Tibial nerve (tissue), 4 donors: ENCODE results near the gene USP34. TPM values are rescaled to one million over a fixed set of nuclear protein-coding genes. Genes with fewer than 3 reads are reported as not detected.

Experiments used
- DNase-seq, 2 donors: peaks; one replicate each; pipeline ENCODE4 v3.0.0-alpha.2; 2019; ENCODE audit warnings: low spot score in 2 of 2
- H3K27ac ChIP-seq, 4 donors: fragments of 200-600 bp; sonication (generic) in 3 of 4; one replicate each; pipeline ENCODE4 v1.5.1; 2017 to 2019; ENCODE audit warnings: mild to moderate bottlenecking in 1 of 4
- H3K27me3 ChIP-seq, 2 donors: fragments of 200-600 bp; sonication (generic) in 1 of 2; one replicate each; pipeline versions ENCODE4 v1.5.1 to v1.6.0; 2017 to 2019
- H3K36me3 ChIP-seq, 3 donors: fragments of 200-600 bp; sonication (generic); one replicate each; pipeline ENCODE4 v1.5.1; 2018 to 2019
- H3K4me1 ChIP-seq, 4 donors: fragments of 200-600 bp; sonication (generic) in 3 of 4; one replicate each; pipeline ENCODE4 v1.5.1; 2017 to 2019
- H3K4me3 ChIP-seq, 4 donors: fragments of 200-600 bp; sonication (generic) in 3 of 4; one replicate each; pipeline ENCODE4 v1.5.1; 2017 to 2019; ENCODE audit warnings: mild to moderate bottlenecking in 1 of 4, moderate library complexity in 1 of 4
- H3K9me3 ChIP-seq, 4 donors: fragments of 200-600 bp; sonication (generic) in 3 of 4; one replicate each; pipeline ENCODE4 v1.5.1; 2017 to 2019
- EP300 ChIP-seq, 2 donors: sonication (generic); formaldehyde crosslinking; IDR thresholded peaks; one replicate each; pipeline ENCODE4 v1.6.1; 2017; ENCODE audit warnings: antibody characterized with exemption in 2 of 2, mild to moderate bottlenecking in 1 of 2
- POLR2A ChIP-seq, 2 donors: fragments of 450-650 bp; IDR thresholded peaks; one replicate each; pipeline ENCODE4 v1.6.1; 2017; ENCODE audit warnings: antibody characterized with exemption in 2 of 2, mild to moderate bottlenecking in 2 of 2, moderate library complexity in 2 of 2
- WGBS, 2 donors: methylation state at CpG; one replicate each; pipeline ENCODE4 v1.1.5; 2018; 5-methylcytosine and 5-hydroxymethylcytosine counted together
- total RNA-seq, 4 donors: library from RNA; depleted of rRNA; stranded (reverse); fragments of >200 nt; gene quantifications; one replicate each; pipeline ENCODE4 v1.1.0, GENCODE V29; 2016
- TF ChIP-seq, protein P1 (sequence below), 5 experiments: fragments of 200-600 bp in 3 of 5; fragments of 450-650 bp in 2 of 5; sonication (generic) in 3 of 5; IDR thresholded peaks; one replicate each; pipeline ENCODE4 v1.5.1; 2016 to 2019; ENCODE audit warnings: antibody characterized with exemption in 5 of 5, mild to moderate bottlenecking in 3 of 5, moderate library complexity in 2 of 5

USP34 gene
- total RNA-seq, 4 donors from 2014 or later: 114 to 211 (median 148) TPM

DNA sequence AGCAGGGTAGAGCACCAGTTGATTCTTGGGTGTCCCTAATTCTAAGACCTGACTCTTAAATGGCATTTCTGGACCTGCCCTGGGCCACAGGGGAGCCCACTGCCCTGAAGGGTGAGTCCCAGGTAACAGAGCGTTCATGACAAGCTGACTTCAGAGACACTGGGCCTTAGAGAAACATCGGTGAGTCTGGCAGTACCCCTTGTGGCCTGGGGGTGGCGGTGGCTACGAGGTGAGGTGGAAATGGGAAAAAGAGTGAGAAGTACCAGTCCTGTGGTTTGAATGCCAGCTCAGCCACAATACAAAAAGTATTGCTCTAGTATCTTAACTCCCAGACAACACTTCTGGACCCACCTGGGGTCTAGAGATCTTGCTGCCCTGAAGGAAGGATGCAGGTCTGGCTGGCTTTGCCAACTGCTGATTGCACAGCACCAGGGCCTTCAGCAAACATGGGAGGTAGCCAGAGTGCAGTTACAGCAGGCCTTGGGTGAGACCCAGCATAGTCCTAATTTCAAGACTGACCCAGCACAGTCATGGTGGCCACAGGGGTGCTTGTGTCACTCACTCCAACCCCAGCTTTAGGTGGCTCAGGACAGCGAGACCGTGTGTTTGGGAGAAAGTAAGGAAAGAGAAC, 44.5 kb downstream of the USP34 start:
- 67% methylated on average over 6 of the region's 6 CpGs for WGBS, 2 donors

GRCh38 chr2:61425605-61426155, 45.2 kb downstream of the USP34 start:
- Histone ChIP-seq H3K27me3 (no peaks in the 10 kb centered on the region), H3K27ac (peak overlapping the region in 1 of 4 donors; percentile 70), H3K4me1 (peaks cover 0 to 48% (median 18%) of the 10 kb centered on the region in 4 donors), H3K9me3 (no peaks in the 10 kb centered on the region), H3K4me3 (no peak overlapping the region), H3K36me3 (no peaks in the 10 kb centered on the region)
- no peak for DNase-seq
- 90 to 93% methylated on average over 6 of the region's 6 CpGs for WGBS, 2 donors
- TF ChIP-seq EP300 (IDR thresholded peaks at IDR 0.05): no peak
- no peak for TF ChIP-seq POLR2A (IDR thresholded peaks at IDR 0.05)
- TF ChIP-seq, protein P1, sequence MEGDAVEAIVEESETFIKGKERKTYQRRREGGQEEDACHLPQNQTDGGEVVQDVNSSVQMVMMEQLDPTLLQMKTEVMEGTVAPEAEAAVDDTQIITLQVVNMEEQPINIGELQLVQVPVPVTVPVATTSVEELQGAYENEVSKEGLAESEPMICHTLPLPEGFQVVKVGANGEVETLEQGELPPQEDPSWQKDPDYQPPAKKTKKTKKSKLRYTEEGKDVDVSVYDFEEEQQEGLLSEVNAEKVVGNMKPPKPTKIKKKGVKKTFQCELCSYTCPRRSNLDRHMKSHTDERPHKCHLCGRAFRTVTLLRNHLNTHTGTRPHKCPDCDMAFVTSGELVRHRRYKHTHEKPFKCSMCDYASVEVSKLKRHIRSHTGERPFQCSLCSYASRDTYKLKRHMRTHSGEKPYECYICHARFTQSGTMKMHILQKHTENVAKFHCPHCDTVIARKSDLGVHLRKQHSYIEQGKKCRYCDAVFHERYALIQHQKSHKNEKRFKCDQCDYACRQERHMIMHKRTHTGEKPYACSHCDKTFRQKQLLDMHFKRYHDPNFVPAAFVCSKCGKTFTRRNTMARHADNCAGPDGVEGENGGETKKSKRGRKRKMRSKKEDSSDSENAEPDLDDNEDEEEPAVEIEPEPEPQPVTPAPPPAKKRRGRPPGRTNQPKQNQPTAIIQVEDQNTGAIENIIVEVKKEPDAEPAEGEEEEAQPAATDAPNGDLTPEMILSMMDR (IDR thresholded peaks at IDR 0.05): no peak

More for the DNA sequence above, 44.5 kb downstream of the USP34 start:
- TF ChIP-seq EP300 (IDR thresholded peaks at IDR 0.05) (no peak), POLR2A (IDR thresholded peaks at IDR 0.05) (no peak)
- TF ChIP-seq, protein P1 (IDR thresholded peaks at IDR 0.05): peak in 3 of 5 experiments; percentile 17 to 63 (median 25)
- H3K36me3 ChIP-seq: no peaks in the 10 kb centered on the region
- H3K9me3 ChIP-seq: no peaks in the 10 kb centered on the region
- H3K27ac ChIP-seq: peak overlapping the region in 1 of 4 donors; percentile 70
- H3K4me1 ChIP-seq: peaks cover 0 to 41% (median 14%) of the 10 kb centered on the region in 4 donors
- no peak for DNase-seq
- no peaks in the 10 kb centered on the region for H3K27me3 ChIP-seq
- H3K4me3 ChIP-seq: no peak overlapping the region

DNA sequence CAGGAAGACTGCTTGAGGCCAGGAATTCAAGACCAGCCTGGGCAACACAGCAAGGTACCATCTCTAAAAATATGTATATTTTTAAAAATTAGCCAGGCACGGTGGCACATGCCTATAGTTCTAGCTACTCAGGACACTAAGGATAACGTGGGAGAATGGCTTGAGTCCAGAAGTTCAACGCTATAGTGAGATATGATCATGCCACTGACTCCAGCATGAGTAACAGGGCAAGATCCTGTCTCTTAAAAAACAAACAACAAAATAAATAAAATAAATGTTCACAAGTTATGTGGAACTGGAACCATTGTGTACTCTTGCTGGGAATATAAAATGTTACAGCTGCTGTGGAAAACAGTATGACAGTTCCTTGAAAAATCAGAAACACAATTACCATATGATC, 47.2 kb downstream of the USP34 start:
- TF ChIP-seq, protein P1 (IDR thresholded peaks at IDR 0.05): no peak
- no peak for TF ChIP-seq EP300 (IDR thresholded peaks at IDR 0.05)
- TF ChIP-seq POLR2A (IDR thresholded peaks at IDR 0.05): no peak
- 88 to 94% methylated on average over 3 of the region's 3 CpGs for WGBS, 2 donors

DNA sequence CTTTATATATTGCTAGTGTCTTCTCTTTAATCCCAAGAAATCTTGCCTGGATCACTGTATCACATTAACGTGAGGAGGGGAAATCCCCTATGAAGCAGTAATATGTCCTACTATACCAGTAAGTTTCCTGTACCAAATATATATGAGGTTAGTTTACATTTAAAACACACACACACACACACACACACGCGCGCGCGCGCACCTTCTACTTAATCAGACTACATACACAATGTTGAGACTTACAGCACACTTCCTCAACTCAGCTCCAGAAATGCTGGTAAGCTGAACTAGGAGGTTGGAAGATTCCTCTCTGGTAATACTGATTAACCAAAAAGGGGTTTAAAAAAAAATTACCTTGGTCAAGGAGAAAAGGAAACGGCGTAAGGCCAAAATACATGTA, 49.3 kb downstream of the USP34 start:
- peak overlapping the region in 1 of 4 donors; percentile 44 for H3K27ac ChIP-seq
- peaks cover 0 to 57% (median 25%) of the 10 kb centered on the region in 4 donors for H3K4me1 ChIP-seq
- DNase-seq: no peak
- no peaks in the 10 kb centered on the region for H3K27me3 ChIP-seq
- no peak overlapping the region for H3K4me3 ChIP-seq
- WGBS, 2 donors: 91 to 92% methylated on average over 9 of the region's 9 CpGs
- TF ChIP-seq EP300 (IDR thresholded peaks at IDR 0.05): no peak
- TF ChIP-seq, protein P1 (IDR thresholded peaks at IDR 0.05): no peak
- TF ChIP-seq POLR2A (IDR thresholded peaks at IDR 0.05): no peak
- H3K9me3 ChIP-seq: no peaks in the 10 kb centered on the region
- H3K36me3 ChIP-seq: peaks cover 0 to 13% (median 0%) of the 10 kb centered on the region in 3 donors

More for the DNA sequence above, 47.2 kb downstream of the USP34 start:
- no peaks in the 10 kb centered on the region for H3K36me3 ChIP-seq
- no peaks in the 10 kb centered on the region for H3K9me3 ChIP-seq
- H3K4me3 ChIP-seq: no peak overlapping the region
- H3K27ac ChIP-seq: no peak overlapping the region
- no peak for DNase-seq
- H3K4me1 ChIP-seq: peaks cover 0 to 59% (median 25%) of the 10 kb centered on the region in 4 donors
- H3K27me3 ChIP-seq: no peaks in the 10 kb centered on the region

- no peaks in the 10 kb centered on the region for H3K27me3 ChIP-seq
- peaks cover 0 to 15% (median 0%) of the 10 kb centered on the region in 3 donors for H3K36me3 ChIP-seq
- H3K9me3 ChIP-seq: no peaks in the 10 kb centered on the region
- whole genome bisulfite sequencing, 2 donors: 63 to 74% methylated on average over 3 of the region's 3 CpGs
- peaks cover 0 to 52% (median 24%) of the 10 kb centered on the region in 4 donors for H3K4me1 ChIP-seq
- peak overlapping the region in 1 of 4 donors; percentile 44 for H3K27ac ChIP-seq
- TF ChIP-seq POLR2A (IDR thresholded peaks at IDR 0.05) (no peak), EP300 (IDR thresholded peaks at IDR 0.05) (no peak)
- TF ChIP-seq, protein P1 (IDR thresholded peaks at IDR 0.05): no peak
- no peak for DNase-seq
- no peak overlapping the region for H3K4me3 ChIP-seq
Observed at GRCh38 chr2:61420991-61421544, 49.8 kb downstream of the USP34 start.
